Ectodermal cell (in vitro differentiated cells): Measurements from ENCODE around the gene EMP3.

Experiments used
- H3K27ac ChIP-seq: 2 replicates; pipeline ENCODE4 v1.7.0; 2013; ENCODE audit warnings: mild to moderate bottlenecking, low read depth, low read length; ENCODE audit not compliant: insufficient read depth, poor library complexity, severe bottlenecking
- H3K27me3 ChIP-seq: 2 replicates; pipeline ENCODE4 v1.7.0; 2013; ENCODE audit warnings: mild to moderate bottlenecking, low read length; ENCODE audit not compliant: insufficient read depth, control insufficient read depth, poor library complexity, severe bottlenecking
- H3K36me3 ChIP-seq: one replicate; pipeline ENCODE4 v1.7.0; 2013; ENCODE audit warnings: low read length; ENCODE audit not compliant: control insufficient read depth, insufficient read depth
- H3K4me1 ChIP-seq: one replicate; pipeline ENCODE4 v1.7.0; 2013; ENCODE audit warnings: low read length; ENCODE audit not compliant: control insufficient read depth, insufficient read depth
- H3K4me3 ChIP-seq: 2 replicates; pipeline ENCODE4 v1.7.0; 2013; ENCODE audit warnings: low read depth, low read length, control low read depth; ENCODE audit not compliant: insufficient read depth
- H3K9me3 ChIP-seq: 2 replicates; pipeline ENCODE4 v1.7.0; 2013; ENCODE audit warnings: mild to moderate bottlenecking, low read length, moderate library complexity; ENCODE audit not compliant: control insufficient read depth
- WGBS, 2 experiments: methylation state at CpG; one replicate each; pipeline ENCODE4 v1.1.7; 2013; ENCODE audit warnings: missing lambda C conversion rate in 2 of 2; 5-methylcytosine and 5-hydroxymethylcytosine counted together

EMP3 gene

DNA sequence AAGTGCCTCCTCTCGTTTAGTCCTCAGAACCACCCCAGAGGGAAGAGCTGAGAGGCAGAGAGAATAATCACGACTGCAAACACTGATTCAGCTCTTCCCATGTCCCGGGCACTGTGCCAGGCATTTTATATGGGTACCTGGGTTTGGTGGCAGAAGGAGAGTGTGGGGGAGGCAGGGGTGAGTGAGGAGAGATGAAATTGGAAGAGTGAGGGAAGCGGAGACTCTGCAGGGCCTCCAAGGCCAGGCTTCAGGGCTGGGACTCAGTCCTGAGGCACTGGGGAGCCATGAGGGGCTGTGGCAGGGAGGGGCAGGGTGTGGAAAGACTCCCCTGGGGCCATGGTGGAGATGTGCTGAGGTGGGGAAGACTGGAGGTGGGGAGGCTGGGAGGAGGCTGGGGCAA lies 47.6 kb downstream of the EMP3 start:
- WGBS, 2 experiments: 90 to 95% methylated on average over 4 of the region's 4 CpGs
- H3K27ac ChIP-seq: no peak overlapping the region
- H3K4me1 ChIP-seq: no peaks in the 10 kb centered on the region

DNA sequence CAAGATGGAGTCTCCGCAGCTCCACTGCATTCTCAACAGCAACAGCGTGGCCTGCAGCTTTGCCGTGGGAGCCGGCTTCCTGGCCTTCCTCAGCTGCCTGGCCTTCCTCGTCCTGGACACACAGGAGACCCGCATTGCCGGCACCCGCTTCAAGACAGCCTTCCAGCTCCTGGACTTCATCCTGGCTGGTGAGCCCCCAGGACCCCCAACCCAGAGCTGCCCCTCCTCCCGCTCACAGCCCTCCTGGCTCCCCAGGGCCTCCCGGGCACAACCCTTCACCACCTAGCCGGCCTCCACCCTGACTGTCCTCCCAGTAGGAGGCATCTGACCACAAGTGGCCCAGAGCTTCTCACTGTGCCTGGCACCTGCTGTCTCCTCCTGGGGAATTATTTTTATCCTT lies 48.2 kb downstream of the EMP3 start:
- Histone ChIP-seq H3K4me3 (no peak overlapping the region), H3K9me3 (no peaks in the 10 kb centered on the region), H3K36me3 (no peaks in the 10 kb centered on the region), H3K4me1 (no peaks in the 10 kb centered on the region), H3K27me3 (no peaks in the 10 kb centered on the region), H3K27ac (no peak overlapping the region)
- 92 to 93% methylated on average over 11 of the region's 11 CpGs for WGBS, 2 experiments

More for the DNA sequence above, 47.6 kb downstream of the EMP3 start:
- Histone ChIP-seq H3K27me3 (no peaks in the 10 kb centered on the region), H3K36me3 (no peaks in the 10 kb centered on the region), H3K4me3 (no peak overlapping the region), H3K9me3 (no peaks in the 10 kb centered on the region)

DNA sequence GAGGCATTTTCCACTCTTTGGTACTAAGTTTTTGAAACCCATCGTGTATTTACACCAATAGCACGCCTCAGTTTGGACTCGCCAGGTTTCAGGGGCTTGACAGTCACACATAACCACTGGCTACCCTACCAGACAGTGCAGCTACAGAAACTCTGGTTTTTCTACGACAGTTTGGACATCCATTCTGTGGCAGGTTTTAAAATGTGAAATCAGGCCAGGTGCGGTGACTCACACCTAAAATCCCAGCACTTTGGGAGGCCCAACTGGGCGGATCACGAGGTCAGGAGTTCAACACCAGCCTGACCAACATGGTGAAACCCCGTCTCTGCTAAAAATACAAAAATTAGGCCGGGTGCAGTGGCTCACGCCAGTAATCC lies 52.8 kb downstream of the EMP3 start:
- H3K4me1 ChIP-seq: no peaks in the 10 kb centered on the region
- no peak overlapping the region for H3K4me3 ChIP-seq
- no peak overlapping the region for H3K27ac ChIP-seq
- no peaks in the 10 kb centered on the region for H3K36me3 ChIP-seq
- H3K9me3 ChIP-seq: no peaks in the 10 kb centered on the region
- H3K27me3 ChIP-seq: no peaks in the 10 kb centered on the region
- 90 to 94% methylated on average over 10 of the region's 10 CpGs for WGBS, 2 experiments

DNA sequence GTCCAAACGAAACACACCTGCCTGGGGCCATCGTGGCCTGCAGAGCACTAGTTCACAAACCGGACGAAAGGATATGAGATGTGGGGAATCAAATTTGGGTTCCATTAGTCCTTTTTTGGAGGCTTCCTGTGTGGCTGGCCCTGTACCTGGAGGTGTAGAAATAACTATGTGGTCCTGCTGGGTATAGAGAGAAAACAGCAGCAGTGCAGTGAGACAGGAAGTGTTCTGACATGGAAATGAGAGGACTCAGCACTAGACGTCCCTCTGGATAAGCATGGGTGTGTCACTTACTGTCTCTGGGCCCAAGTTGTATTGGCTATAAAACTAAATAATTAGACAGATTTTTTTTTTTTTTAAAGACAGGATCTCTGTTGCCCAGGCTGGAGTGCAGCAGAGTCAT lies 53.7 kb downstream of the EMP3 start:
- Histone ChIP-seq H3K9me3 (no peaks in the 10 kb centered on the region), H3K27ac (no peak overlapping the region), H3K36me3 (peaks cover 6% of the 10 kb centered on the region), H3K4me1 (no peaks in the 10 kb centered on the region), H3K4me3 (no peak overlapping the region), H3K27me3 (no peaks in the 10 kb centered on the region)
- 90 to 94% methylated on average over 5 of the region's 5 CpGs for WGBS, 2 experiments
